Glutamatergic neuron (in vitro differentiated cells): ENCODE measurements around the gene LDLRAD2. TPM values are rescaled to one million over a fixed set of nuclear protein-coding genes. Genes with fewer than 3 reads are reported as not detected.

Experiments used
- DNase-seq: peaks from one replicate; pipeline ENCODE4 v3.0.0; 2022
- H3K27ac Mint-ChIP-seq: one replicate; pipeline ENCODE4 v1.8.0; 2020; ENCODE audit warnings: mild to moderate bottlenecking, mixed read lengths, inconsistent platforms; ENCODE audit not compliant: unreplicated experiment
- H3K27me3 Mint-ChIP-seq: one replicate; pipeline ENCODE4 v1.8.0; 2020; ENCODE audit warnings: mild to moderate bottlenecking, moderate library complexity, mixed read lengths, inconsistent platforms; ENCODE audit not compliant: unreplicated experiment
- H3K36me3 Mint-ChIP-seq: one replicate; pipeline ENCODE4 v1.8.0; 2020; ENCODE audit warnings: mild to moderate bottlenecking, mixed read lengths, inconsistent platforms; ENCODE audit not compliant: unreplicated experiment
- H3K4me1 Mint-ChIP-seq: one replicate; pipeline ENCODE4 v1.8.0; 2020; ENCODE audit warnings: mild to moderate bottlenecking, low read depth, mixed read lengths, inconsistent platforms; ENCODE audit not compliant: unreplicated experiment
- H3K4me3 Mint-ChIP-seq: one replicate; pipeline ENCODE4 v1.8.0; 2020; ENCODE audit warnings: mild to moderate bottlenecking, mixed read lengths, inconsistent platforms; ENCODE audit not compliant: unreplicated experiment
- H3K9me3 Mint-ChIP-seq: one replicate; pipeline ENCODE4 v1.8.0; 2020; ENCODE audit warnings: mild to moderate bottlenecking, moderate library complexity, mixed read lengths, inconsistent platforms; ENCODE audit not compliant: unreplicated experiment
- total RNA-seq: library from RNA; stranded (reverse); fragmentation: NEBNext Ultra II Directional; extraction: Animal tissue kit (Norgen Biotek cat#: 25700); gene quantifications from one replicate; pipeline ENCODE4 v1.2.1, GENCODE V29; 2021; ENCODE audit not compliant: unreplicated experiment
- TF ChIP-seq, protein P1 (sequence below): fragments of 200-600 bp; sonication (generic); IDR thresholded peaks from one replicate; pipeline ENCODE4 v1.5.0; 2021; ENCODE audit not compliant: partially characterized antibody, unreplicated experiment

The LDLRAD2 gene
- total RNA-seq, 1 donor from 2014 or later, result not detected

DNA sequence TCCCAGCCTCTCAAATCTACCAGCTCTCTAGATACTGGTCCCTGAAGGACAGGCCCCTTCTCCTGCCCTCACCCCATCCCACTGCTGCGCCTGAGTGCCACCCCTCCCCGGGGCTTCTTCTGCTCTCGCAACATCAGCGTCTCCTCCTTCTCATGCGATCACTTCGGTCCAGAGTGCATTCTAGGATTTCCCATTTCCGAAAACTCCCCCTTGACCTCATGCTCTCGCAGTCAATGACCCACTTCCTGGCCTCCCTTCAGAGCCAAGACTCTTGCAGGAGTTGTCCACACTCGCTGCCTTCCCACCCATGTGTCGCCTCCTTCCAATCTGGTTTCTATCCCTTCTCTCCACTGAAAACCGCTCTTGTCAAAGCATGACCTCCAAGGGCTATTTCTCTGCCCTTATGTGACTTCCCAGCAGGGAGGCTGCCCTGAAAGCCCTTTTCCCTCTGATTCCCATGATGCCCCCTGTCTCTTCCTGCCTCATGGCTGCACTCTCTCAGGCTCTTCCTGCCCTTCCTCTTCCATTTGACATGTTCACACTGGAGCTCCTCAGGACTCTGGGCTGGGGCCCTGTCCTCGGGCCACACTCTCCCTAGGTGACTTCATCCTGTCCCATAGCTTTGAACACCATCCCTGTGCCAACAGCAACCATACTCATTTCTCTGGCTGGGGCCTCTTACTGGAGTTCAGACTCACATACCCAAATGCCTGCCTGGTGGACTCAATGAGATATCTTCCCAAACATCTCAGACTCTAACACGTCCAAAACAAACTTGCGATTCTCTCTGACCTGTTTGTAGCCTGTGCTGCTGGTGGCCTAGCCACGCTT lies 46.0 kb downstream of the LDLRAD2 start:
- TF ChIP-seq, protein P1, sequence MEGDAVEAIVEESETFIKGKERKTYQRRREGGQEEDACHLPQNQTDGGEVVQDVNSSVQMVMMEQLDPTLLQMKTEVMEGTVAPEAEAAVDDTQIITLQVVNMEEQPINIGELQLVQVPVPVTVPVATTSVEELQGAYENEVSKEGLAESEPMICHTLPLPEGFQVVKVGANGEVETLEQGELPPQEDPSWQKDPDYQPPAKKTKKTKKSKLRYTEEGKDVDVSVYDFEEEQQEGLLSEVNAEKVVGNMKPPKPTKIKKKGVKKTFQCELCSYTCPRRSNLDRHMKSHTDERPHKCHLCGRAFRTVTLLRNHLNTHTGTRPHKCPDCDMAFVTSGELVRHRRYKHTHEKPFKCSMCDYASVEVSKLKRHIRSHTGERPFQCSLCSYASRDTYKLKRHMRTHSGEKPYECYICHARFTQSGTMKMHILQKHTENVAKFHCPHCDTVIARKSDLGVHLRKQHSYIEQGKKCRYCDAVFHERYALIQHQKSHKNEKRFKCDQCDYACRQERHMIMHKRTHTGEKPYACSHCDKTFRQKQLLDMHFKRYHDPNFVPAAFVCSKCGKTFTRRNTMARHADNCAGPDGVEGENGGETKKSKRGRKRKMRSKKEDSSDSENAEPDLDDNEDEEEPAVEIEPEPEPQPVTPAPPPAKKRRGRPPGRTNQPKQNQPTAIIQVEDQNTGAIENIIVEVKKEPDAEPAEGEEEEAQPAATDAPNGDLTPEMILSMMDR, result no peak

DNA sequence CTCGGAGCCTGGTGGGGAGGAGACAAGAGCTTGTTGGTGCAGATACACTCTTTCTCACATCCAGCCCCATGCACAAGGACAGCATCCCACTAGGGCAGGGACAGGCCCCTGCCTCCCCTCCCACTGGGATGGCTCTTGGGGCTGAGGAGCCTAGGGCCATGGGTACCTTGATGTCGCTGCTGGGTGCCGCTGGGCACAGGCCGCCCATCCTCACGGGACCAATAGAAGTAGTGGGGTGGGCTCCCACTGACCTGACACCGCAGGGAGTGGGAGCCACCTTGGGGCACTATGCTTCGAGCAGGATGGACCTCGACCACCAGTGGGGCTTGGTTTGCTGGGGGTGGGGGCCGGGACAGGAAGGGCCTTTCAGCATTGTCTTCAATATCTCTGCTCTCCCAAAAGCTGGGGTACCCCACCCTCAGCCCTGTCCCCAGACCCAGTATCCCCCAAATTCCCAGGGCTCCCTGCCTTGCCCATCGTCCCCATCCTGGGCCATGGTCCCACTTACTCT lies 47.7 kb downstream of the LDLRAD2 start:
- TF ChIP-seq, protein P1, result no peak
- no peak for DNase-seq
- H3K27me3 Mint-ChIP-seq, result peaks cover 9% of the 10 kb centered on the region
- H3K9me3 Mint-ChIP-seq, result peaks cover 2% of the 10 kb centered on the region
- no peaks in the 10 kb centered on the region for H3K36me3 Mint-ChIP-seq
- H3K4me3 Mint-ChIP-seq, result no peak overlapping the region
- H3K4me1 Mint-ChIP-seq, result peaks cover 2% of the 10 kb centered on the region
- no peak overlapping the region for H3K27ac Mint-ChIP-seq

More for the DNA sequence above, 46.0 kb downstream of the LDLRAD2 start:
- Mint-ChIP-seq H3K27ac (no peak overlapping the region), H3K4me3 (no peak overlapping the region), H3K4me1 (peaks cover 2% of the 10 kb centered on the region), H3K9me3 (peaks cover 2% of the 10 kb centered on the region), H3K27me3 (peaks cover 9% of the 10 kb centered on the region), H3K36me3 (no peaks in the 10 kb centered on the region)
- DNase-seq, result no peak

DNA sequence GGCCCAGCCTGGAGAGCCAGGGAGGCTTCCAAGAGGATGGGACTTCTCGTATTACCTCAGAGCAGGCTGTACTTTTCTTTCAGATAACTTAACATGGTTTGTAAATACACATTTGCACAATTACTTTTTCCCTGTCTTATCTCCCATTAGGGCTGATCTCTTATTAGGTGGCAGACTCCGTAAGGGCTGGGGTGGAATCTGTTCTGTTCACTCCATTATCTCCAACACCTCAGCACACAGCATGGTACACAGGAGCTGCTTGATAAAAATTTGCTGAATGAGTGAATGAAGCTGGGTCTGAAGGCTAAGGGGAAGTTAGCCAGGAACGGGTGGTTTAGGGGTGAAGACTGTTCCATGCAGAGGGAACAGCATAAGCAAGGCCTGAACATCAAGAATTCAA lies 48.9 kb downstream of the LDLRAD2 start:
- Mint-ChIP-seq H3K27ac (no peak overlapping the region), H3K4me1 (peaks cover 1% of the 10 kb centered on the region), H3K36me3 (no peaks in the 10 kb centered on the region), H3K9me3 (peaks cover under 1% of the 10 kb centered on the region), H3K27me3 (peaks cover 8% of the 10 kb centered on the region), H3K4me3 (no peak overlapping the region)
- TF ChIP-seq, protein P1, result no peak
- DNase-seq, result no peak

DNA sequence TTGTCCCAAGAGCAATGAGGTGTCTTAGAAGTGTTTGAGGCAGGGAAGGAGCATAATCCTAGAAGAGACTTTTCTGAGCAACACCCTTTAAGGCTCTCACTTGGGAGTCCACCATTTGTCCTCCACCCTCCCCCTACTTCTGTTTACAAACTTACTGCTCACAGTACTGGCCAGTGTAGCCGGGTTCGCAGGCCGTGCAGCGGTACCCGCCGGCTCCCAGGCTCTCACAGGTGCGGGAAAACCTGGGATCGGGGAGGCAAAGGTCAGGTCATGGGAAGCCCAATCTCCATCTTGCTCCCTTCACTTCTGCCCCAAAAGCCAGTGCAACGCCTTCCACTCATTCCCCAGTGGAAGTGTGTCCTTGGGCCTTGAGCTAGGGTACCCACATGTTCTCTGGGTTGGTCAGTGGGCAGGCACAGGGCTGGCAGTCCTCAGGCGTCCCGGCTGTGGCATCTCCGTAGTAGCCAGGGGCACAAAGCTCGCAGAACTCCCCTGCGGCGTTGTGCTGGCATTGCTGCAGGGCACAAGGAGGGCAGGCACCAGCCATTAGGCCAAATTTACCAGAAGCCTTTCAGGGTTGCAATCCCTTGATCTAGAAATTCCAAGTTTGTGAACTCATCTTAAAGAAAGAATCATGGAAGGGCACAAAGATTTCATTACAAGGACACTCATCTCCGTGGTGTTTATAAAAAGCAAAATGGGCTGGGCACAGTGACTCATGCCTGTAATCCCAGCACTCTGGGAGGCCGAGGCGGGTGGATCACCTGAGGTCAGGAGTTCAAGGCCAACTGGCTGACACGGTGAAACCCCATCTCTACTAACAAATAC lies 49.8 kb downstream of the LDLRAD2 start:
- no peak overlapping the region for H3K4me3 Mint-ChIP-seq
- H3K27me3 Mint-ChIP-seq, result peaks cover 4% of the 10 kb centered on the region
- no peak for DNase-seq
- no peaks in the 10 kb centered on the region for H3K4me1 Mint-ChIP-seq
- no peaks in the 10 kb centered on the region for H3K36me3 Mint-ChIP-seq
- TF ChIP-seq, protein P1, result no peak
- no peaks in the 10 kb centered on the region for H3K9me3 Mint-ChIP-seq
- no peak overlapping the region for H3K27ac Mint-ChIP-seq
